Naive B cell (primary cell): ENCODE measurements around the gene RASSF8. TPM values are rescaled to one million over a fixed set of nuclear protein-coding genes. Genes with fewer than 3 reads are reported as not detected.

Experiments used
- ATAC-seq, 2 donors: fragments of 150-1000 bp; cut with Tn5 transposase; 2 replicates each; pipeline ENCODE4 v1.10.0; 2021; ENCODE audit warnings: low read depth in 2 of 2, mild to moderate bottlenecking in 2 of 2, moderate library complexity in 2 of 2
- DNase-seq: peaks from one replicate; pipeline ENCODE4 v3.0.0; 2022
- H3K27ac Mint-ChIP-seq, 6 donors: one replicate each; pipeline ENCODE4 v1.8.0; 2020 to 2022; ENCODE audit warnings: mild to moderate bottlenecking in 6 of 6, mixed read lengths in 6 of 6, moderate library complexity in 5 of 6, inconsistent platforms in 2 of 6
- H3K27me3 Mint-ChIP-seq, 3 donors: one replicate each; pipeline ENCODE4 v1.8.0; 2021 to 2022; ENCODE audit warnings: mixed read lengths in 3 of 3, mild to moderate bottlenecking in 1 of 3
- H3K36me3 Mint-ChIP-seq, 2 donors: one replicate each; pipeline ENCODE4 v1.8.0; 2020 to 2022; ENCODE audit warnings: mixed read lengths in 2 of 2, inconsistent platforms in 1 of 2, mild to moderate bottlenecking in 1 of 2
- H3K4me1 Mint-ChIP-seq, 3 donors: one replicate each; pipeline ENCODE4 v1.8.0; 2020 to 2022; ENCODE audit warnings: mixed read lengths in 3 of 3, inconsistent platforms in 1 of 3, mild to moderate bottlenecking in 1 of 3, moderate library complexity in 1 of 3
- H3K4me3 Mint-ChIP-seq, 8 donors: one replicate each; pipeline ENCODE4 v1.8.0; 2020 to 2022; ENCODE audit warnings: mild to moderate bottlenecking in 8 of 8, mixed read lengths in 8 of 8, moderate library complexity in 8 of 8, inconsistent platforms in 2 of 8
- H3K9me3 Mint-ChIP-seq, 7 donors: one replicate each; pipeline ENCODE4 v1.8.0; 2020 to 2022; ENCODE audit warnings: mixed read lengths in 7 of 7, mild to moderate bottlenecking in 5 of 7, inconsistent platforms in 2 of 7, moderate library complexity in 1 of 7
- polyA plus RNA-seq, 6 donors: library from polyadenylated mRNA; unstranded; fragments of 300-500 nt; fragmentation: Illumina TruSeq; gene quantifications; one replicate each; pipeline ENCODE4 v1.2.3, GENCODE V29; 2021; ENCODE audit warnings: low read depth in 6 of 6

RASSF8 gene
- polyA plus RNA-seq, 6 donors from 2014 or later: not detected

GRCh38 chr12:26120561-26121274 is 162.2 kb downstream of the RASSF8 start:
- DNase-seq (no peak), ATAC-seq (no peak)
- H3K4me1 Mint-ChIP-seq: peaks cover 41 to 57% (median 56%) of the 10 kb centered on the region in 3 donors
- no peaks in the 10 kb centered on the region for H3K36me3 Mint-ChIP-seq
- no peaks in the 10 kb centered on the region for H3K9me3 Mint-ChIP-seq
- H3K4me3 Mint-ChIP-seq: peak overlapping the region in 5 of 8 donors; percentile 36 to 97 (median 87)
- H3K27me3 Mint-ChIP-seq: peaks cover 0 to 16% (median 12%) of the 10 kb centered on the region in 3 donors
- peak overlapping the region in 4 of 6 donors; percentile 15 to 87 (median 36) for H3K27ac Mint-ChIP-seq

GRCh38 chr12:26121323-26122060 is 163.0 kb downstream of the RASSF8 start:
- Mint-ChIP-seq H3K36me3 (no peaks in the 10 kb centered on the region), H3K4me1 (peaks cover 41 to 60% (median 56%) of the 10 kb centered on the region in 3 donors), H3K4me3 (peak overlapping the region; percentile 82 to 97 (median 87)), H3K27ac (peak overlapping the region in 5 of 6 donors; percentile 7 to 87 (median 22)), H3K9me3 (no peaks in the 10 kb centered on the region), H3K27me3 (peaks cover 0 to 16% (median 12%) of the 10 kb centered on the region in 3 donors)
- peak; percentile 35 for DNase-seq
- ATAC-seq: peak; percentile 11 to 22

- Mint-ChIP-seq H3K4me1 (peaks cover 41 to 59% (median 58%) of the 10 kb centered on the region in 3 donors), H3K36me3 (no peaks in the 10 kb centered on the region), H3K27me3 (peaks cover 0 to 18% (median 12%) of the 10 kb centered on the region in 3 donors), H3K9me3 (no peaks in the 10 kb centered on the region), H3K27ac (peak overlapping the region in 4 of 6 donors; percentile 22 to 89 (median 76)), H3K4me3 (peak overlapping the region; percentile 83 to 97 (median 87))
- DNase-seq (peak; percentile 58), ATAC-seq (peak; percentile 20 to 22)
These were observed 163.7 kb downstream of the RASSF8 start for GRCh38 chr12:26122061-26122680.

- H3K27ac Mint-ChIP-seq: peak overlapping the region; percentile 87 to 96 (median 92)
- H3K36me3 Mint-ChIP-seq: no peaks in the 10 kb centered on the region
- no peaks in the 10 kb centered on the region for H3K9me3 Mint-ChIP-seq
- peak overlapping the region; percentile 92 to 97 (median 94) for H3K4me3 Mint-ChIP-seq
- peaks cover 47 to 62% (median 61%) of the 10 kb centered on the region in 3 donors for H3K4me1 Mint-ChIP-seq
- peak; percentile 37 to 38 for ATAC-seq
- H3K27me3 Mint-ChIP-seq: peaks cover 0 to 25% (median 12%) of the 10 kb centered on the region in 3 donors
- DNase-seq: peak; percentile 46
These were observed 164.4 kb downstream of the RASSF8 start for GRCh38 chr12:26122681-26123481.

GRCh38 chr12:26123482-26123980 is 165.0 kb downstream of the RASSF8 start:
- H3K36me3 Mint-ChIP-seq: no peaks in the 10 kb centered on the region
- H3K27me3 Mint-ChIP-seq: peaks cover 0 to 29% (median 12%) of the 10 kb centered on the region in 3 donors
- no peak for DNase-seq
- H3K4me3 Mint-ChIP-seq: peak overlapping the region; percentile 92 to 97 (median 94)
- ATAC-seq: no peak
- H3K4me1 Mint-ChIP-seq: peaks cover 43 to 58% (median 55%) of the 10 kb centered on the region in 3 donors
- H3K27ac Mint-ChIP-seq: peak overlapping the region; percentile 87 to 96 (median 92)
- no peaks in the 10 kb centered on the region for H3K9me3 Mint-ChIP-seq

GRCh38 chr12:26124446-26125399 is 166.2 kb downstream of the RASSF8 start, which contains the start of gene BHLHE41:
Gene BHLHE41, minus strand, starts transcription at chr12:26125037. Its CDS starts 258 bp downstream, at chr12:26124779.
- Mint-ChIP-seq H3K36me3 (no peaks in the 10 kb centered on the region), H3K4me1 (peaks cover 38 to 52% (median 46%) of the 10 kb centered on the region in 3 donors), H3K27me3 (peaks cover 0 to 25% (median 8%) of the 10 kb centered on the region in 3 donors), H3K27ac (peak within 1 kb of the TSS; percentile 54 to 96 (median 90)), H3K9me3 (no peaks in the 10 kb centered on the region), H3K4me3 (peak within 1 kb of the TSS; percentile 92 to 97 (median 95))
- DNase-seq (peak; percentile 36), ATAC-seq (peak; percentile 13)

GRCh38 chr12:26125400-26126339 is 167.2 kb downstream of the RASSF8 start:
- H3K36me3 Mint-ChIP-seq: no peaks in the 10 kb centered on the region
- H3K27me3 Mint-ChIP-seq: peaks cover 0 to 25% (median 8%) of the 10 kb centered on the region in 3 donors
- peak; percentile 42 for DNase-seq
- peak overlapping the region; percentile 92 to 97 (median 95) for H3K4me3 Mint-ChIP-seq
- H3K4me1 Mint-ChIP-seq: peaks cover 40 to 61% (median 54%) of the 10 kb centered on the region in 3 donors
- H3K9me3 Mint-ChIP-seq: no peaks in the 10 kb centered on the region
- peak overlapping the region; percentile 54 to 95 (median 88) for H3K27ac Mint-ChIP-seq
- peak; percentile 21 to 27 for ATAC-seq

GRCh38 chr12:26126340-26127284 is 168.1 kb downstream of the RASSF8 start:
- Mint-ChIP-seq H3K4me3 (peak overlapping the region; percentile 92 to 97 (median 95)), H3K27me3 (peaks cover 0 to 22% (median 8%) of the 10 kb centered on the region in 3 donors), H3K27ac (peak overlapping the region in 3 of 6 donors; percentile 81 to 90 (median 87)), H3K36me3 (no peaks in the 10 kb centered on the region), H3K4me1 (peaks cover 44 to 66% (median 58%) of the 10 kb centered on the region in 3 donors), H3K9me3 (no peaks in the 10 kb centered on the region)
- peak; percentile 70 for DNase-seq
- ATAC-seq: peak; percentile 46 to 48

GRCh38 chr12:26127404-26127803 is 168.9 kb downstream of the RASSF8 start:
- ATAC-seq: no peak
- H3K4me1 Mint-ChIP-seq: peaks cover 42 to 62% (median 57%) of the 10 kb centered on the region in 3 donors
- H3K9me3 Mint-ChIP-seq: no peaks in the 10 kb centered on the region
- H3K4me3 Mint-ChIP-seq: peak overlapping the region in 6 of 8 donors; percentile 64 to 97 (median 94)
- H3K36me3 Mint-ChIP-seq: no peaks in the 10 kb centered on the region
- H3K27ac Mint-ChIP-seq: peak overlapping the region in 4 of 6 donors; percentile 21 to 71 (median 46)
- H3K27me3 Mint-ChIP-seq: peaks cover 0 to 19% (median 5%) of the 10 kb centered on the region in 3 donors
- no peak for DNase-seq

GRCh38 chr12:26128168-26128567 is 169.7 kb downstream of the RASSF8 start:
- ATAC-seq: no peak
- no peaks in the 10 kb centered on the region for H3K9me3 Mint-ChIP-seq
- no peak for DNase-seq
- H3K36me3 Mint-ChIP-seq: no peaks in the 10 kb centered on the region
- peak overlapping the region in 1 of 6 donors; percentile 21 for H3K27ac Mint-ChIP-seq
- peaks cover 38 to 64% (median 61%) of the 10 kb centered on the region in 3 donors for H3K4me1 Mint-ChIP-seq
- H3K27me3 Mint-ChIP-seq: peaks cover 0 to 21% (median 1%) of the 10 kb centered on the region in 3 donors
- peak overlapping the region in 1 of 8 donors; percentile 92 for H3K4me3 Mint-ChIP-seq
